Subcutaneous preadipocyte (primary cell): ENCODE data around the gene ZNF670. TPM values are rescaled to one million over a fixed set of nuclear protein-coding genes. Genes with fewer than 3 reads are reported as not detected.

ENCODE experiments used
- total RNA-seq: library from RNA; depleted of rRNA; stranded (reverse); fragments of >200 nt; gene quantifications from 2 replicates; pipeline ENCODE4 v1.2.3, GENCODE V29; 2012

The ZNF670 gene
- total RNA-seq = 1.8 and 3.3 TPM in 2 replicates

GRCh38 chr1:247078258-247079140, at the start of gene ZNF670:
ZNF670 (minus strand) TSS chr1:247078811; CDS start chr1:247078596, 215 bp downstream.

DNA sequence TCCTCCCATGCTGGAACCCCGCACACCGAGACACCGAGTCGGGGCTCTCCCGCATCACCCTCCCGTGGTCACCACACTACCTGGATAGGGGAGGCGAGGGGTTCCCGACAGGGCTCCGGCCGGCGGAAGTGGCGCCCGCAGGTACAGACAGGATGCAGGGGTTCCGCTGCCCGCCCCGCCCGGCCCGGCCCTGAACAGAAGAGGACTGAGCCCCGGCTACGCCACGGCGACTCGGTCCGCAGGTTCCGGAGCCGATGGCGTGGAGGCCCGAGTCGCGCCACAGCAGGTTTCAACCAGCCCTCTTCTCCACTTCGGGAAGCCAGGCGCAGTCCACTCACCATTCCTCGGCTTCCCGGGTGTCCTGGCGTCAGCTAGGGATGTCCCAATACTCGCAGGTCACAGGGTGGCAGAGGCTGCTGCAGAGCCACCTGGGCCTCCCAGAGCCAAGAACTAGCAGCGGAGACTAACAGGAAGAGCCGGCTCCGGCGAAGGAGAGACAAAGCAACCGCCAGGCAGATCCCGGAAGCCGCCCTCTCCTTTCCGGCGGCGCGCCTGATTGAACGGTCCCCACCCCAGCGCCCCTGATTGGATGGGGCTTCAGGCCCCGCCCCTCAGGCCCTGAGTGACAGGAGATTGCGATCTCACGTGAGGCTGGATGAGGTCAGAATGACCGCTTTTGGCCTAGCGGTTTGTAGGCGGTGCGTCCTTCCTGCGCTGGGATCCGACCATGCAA, 25.4 kb upstream of the ZNF670 start, which contains the start of gene ZNF669:
Gene ZNF669 (minus strand): TSS at position 498 of the 733 bp plus-strand sequence. CDS start 157 bp downstream, at position 341.

Other genes with a start within 250 kb of the ZNF670 start
- gene AHCTF1, start 146.9 kb downstream of the ZNF670 start, total RNA-seq = 39.3 and 53.2 TPM in 2 replicates
- gene ZNF695, start 70.8 kb downstream of the ZNF670 start, total RNA-seq = 1.8 and 4.5 TPM in 2 replicates
- 7.3 and 7.4 TPM in 2 replicates for gene ZNF669, start 25.5 kb upstream of the ZNF670 start, total RNA-seq
- 17.6 and 34.0 TPM in 2 replicates for gene ZNF124, start 93.2 kb upstream of the ZNF670 start, total RNA-seq
- not detected in 2 replicates for gene VN1R5, start 177.3 kb upstream of the ZNF670 start, total RNA-seq